CD4-positive, alpha-beta memory T cell (primary cell): ENCODE measurements around the gene MYL2. TPM values are rescaled to one million over a fixed set of nuclear protein-coding genes. Genes with fewer than 3 reads are reported as not detected.

Source experiments
- CTCF ChIA-PET: fragments of 350-600 bp; sonication (Branson Sonifier 250); formaldehyde crosslinking; loops from one replicate; lab custom pipeline; 2021; ENCODE audit warnings: inconsistent platforms; ENCODE audit not compliant: partially characterized antibody; lab: Charles Lee
- POLR2A ChIA-PET: fragments of 350-600 bp; sonication (Branson Sonifier 250); formaldehyde crosslinking; loops from one replicate; lab custom pipeline; 2021; ENCODE audit not compliant: partially characterized antibody; lab: Charles Lee
- DNase-seq, 5 donors: peaks; one replicate each; pipeline versions ENCODE4 v3.0.0 to v3.0.0-alpha.2; 2020 to 2022; ENCODE audit warnings: mixed read lengths in 1 of 5
- H3K27ac ChIP-seq: one replicate; pipeline ENCODE4 v1.7.0; 2013; ENCODE audit warnings: low read depth, low read length
- H3K27me3 ChIP-seq: 2 replicates; pipeline ENCODE4 v1.7.0; 2013; ENCODE audit warnings: mild to moderate bottlenecking, low read length, moderate library complexity; ENCODE audit not compliant: insufficient read depth
- H3K36me3 ChIP-seq: 2 replicates; pipeline ENCODE4 v1.7.0; 2013; ENCODE audit warnings: mild to moderate bottlenecking, low read length, moderate library complexity; ENCODE audit not compliant: insufficient read depth
- H3K4me1 ChIP-seq: 2 replicates; pipeline ENCODE4 v1.7.0; 2013; ENCODE audit warnings: mild to moderate bottlenecking, low read length, moderate library complexity; ENCODE audit not compliant: insufficient read depth
- H3K4me3 ChIP-seq, 2 donors: one replicate each; pipeline ENCODE4 v1.7.0; 2013; ENCODE audit warnings: low read length in 2 of 2, mild to moderate bottlenecking in 1 of 2
- H3K9me3 ChIP-seq, 2 donors: one replicate each; pipeline ENCODE4 v1.7.0; 2013; ENCODE audit warnings: low read length in 2 of 2, control low read depth in 1 of 2; ENCODE audit not compliant: control insufficient read depth in 1 of 2
- H3K27ac Mint-ChIP-seq, 7 donors: one replicate each; pipeline ENCODE4 v1.8.0; 2020 to 2021; ENCODE audit warnings: mixed read lengths in 7 of 7, mild to moderate bottlenecking in 6 of 7, inconsistent platforms in 3 of 7, moderate library complexity in 3 of 7
- H3K27me3 Mint-ChIP-seq, 2 donors: one replicate each; pipeline ENCODE4 v1.8.0; 2020 to 2021; ENCODE audit warnings: mixed read lengths in 2 of 2
- H3K36me3 Mint-ChIP-seq, 2 donors: one replicate each; pipeline ENCODE4 v1.8.0; 2020 to 2021; ENCODE audit warnings: mixed read lengths in 2 of 2, inconsistent platforms in 1 of 2, mild to moderate bottlenecking in 1 of 2
- H3K4me1 Mint-ChIP-seq, 4 donors: one replicate each; pipeline ENCODE4 v1.8.0; 2020 to 2021; ENCODE audit warnings: mixed read lengths in 4 of 4, mild to moderate bottlenecking in 1 of 4
- H3K4me3 Mint-ChIP-seq, 8 donors: one replicate each; pipeline ENCODE4 v1.8.0; 2020 to 2021; ENCODE audit warnings: mixed read lengths in 8 of 8, mild to moderate bottlenecking in 7 of 8, moderate library complexity in 6 of 8, inconsistent platforms in 3 of 8
- H3K9me3 Mint-ChIP-seq, 8 donors: one replicate each; pipeline ENCODE4 v1.8.0; 2020 to 2021; ENCODE audit warnings: mixed read lengths in 8 of 8, mild to moderate bottlenecking in 5 of 8, inconsistent platforms in 3 of 8, moderate library complexity in 1 of 8
- intact Hi-C: fragments of 100-400 bp; cut with micrococcal nuclease; formaldehyde crosslinking; loops from one replicate; pipeline ENCODE4 v1.15.1; 2023
- polyA plus RNA-seq, 2 donors: library from polyadenylated mRNA; unstranded; fragments of 300-500 nt; fragmentation: Illumina TruSeq; gene quantifications; one replicate each; pipeline ENCODE4 v1.2.3, GENCODE V29; 2021
- total RNA-seq, 2 experiments: library from RNA; stranded (reverse); gene quantifications; one replicate each; pipeline ENCODE4 v1.2.3, GENCODE V29; 2021

MYL2 gene
- total and polyA plus RNA-seq, 4 experiments from 2014 or later = not detected

DNA sequence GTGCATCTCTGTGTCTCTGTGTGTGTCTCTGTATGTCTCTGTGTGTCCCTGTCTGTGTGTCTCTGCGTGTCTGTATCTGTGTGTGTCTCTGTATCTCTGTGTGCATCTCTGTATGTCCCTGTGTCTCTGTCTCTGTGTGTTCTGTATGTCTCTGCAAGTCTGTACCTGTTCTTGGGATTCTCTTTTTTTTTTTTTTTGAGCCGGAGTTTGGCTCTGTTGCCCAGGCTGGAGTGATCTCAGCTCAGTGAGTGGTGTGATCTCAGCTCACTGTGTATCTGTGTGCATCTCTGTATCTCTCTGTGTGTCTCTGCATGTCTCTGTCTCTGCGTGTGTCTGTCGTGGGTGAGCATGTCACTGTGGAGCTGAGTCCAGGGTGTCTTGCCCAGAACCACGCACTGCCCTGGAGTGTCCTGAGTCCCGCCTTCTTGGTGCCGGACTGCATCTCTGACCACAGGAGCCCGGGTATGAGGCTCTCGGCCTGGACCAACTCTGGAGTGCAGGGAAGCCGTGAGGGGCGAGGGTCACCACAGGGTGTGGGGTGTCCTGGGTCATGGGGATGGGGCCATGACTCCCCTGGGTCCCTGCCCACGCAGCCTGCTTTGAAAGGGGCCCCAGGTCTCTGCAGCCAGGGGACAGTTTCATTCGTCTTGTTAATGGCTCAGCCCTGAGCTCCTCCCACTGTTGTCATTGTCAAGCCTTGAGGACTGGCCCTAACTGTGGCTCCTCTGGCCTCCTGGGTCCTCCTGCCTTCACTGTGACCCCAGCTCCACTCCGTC lies 11.8 kb downstream of the MYL2 start:
- H3K27ac Mint-ChIP-seq = no peak overlapping the region
- Histone ChIP-seq H3K27me3 (no peaks in the 10 kb centered on the region), H3K4me1 (peaks cover 4% of the 10 kb centered on the region), H3K27ac (no peak overlapping the region), H3K36me3 (no peaks in the 10 kb centered on the region), H3K4me3 (no peak overlapping the region), H3K9me3 (no peaks in the 10 kb centered on the region)
- peaks cover 0 to 6% (median 3%) of the 10 kb centered on the region in 4 donors for H3K4me1 Mint-ChIP-seq
- no peaks in the 10 kb centered on the region for H3K36me3 Mint-ChIP-seq
- intact Hi-C loops = no loop called here
- no peaks in the 10 kb centered on the region for H3K9me3 Mint-ChIP-seq
- ChIA-PET POLR2A (interaction anchor here (0.6 kb wide), 1 partner anchor 520 kb away, joined by 3 read pairs; no protein-coding TSS in a partner anchor), CTCF (interaction anchor here (1.2 kb wide), 1 partner anchor 12 kb away, joined by 3 read pairs; no protein-coding TSS in a partner anchor)
- H3K27me3 Mint-ChIP-seq = peaks cover under 1 to 10% of the 10 kb centered on the region in 2 donors
- H3K4me3 Mint-ChIP-seq = no peak overlapping the region
- no peak for DNase-seq

DNA sequence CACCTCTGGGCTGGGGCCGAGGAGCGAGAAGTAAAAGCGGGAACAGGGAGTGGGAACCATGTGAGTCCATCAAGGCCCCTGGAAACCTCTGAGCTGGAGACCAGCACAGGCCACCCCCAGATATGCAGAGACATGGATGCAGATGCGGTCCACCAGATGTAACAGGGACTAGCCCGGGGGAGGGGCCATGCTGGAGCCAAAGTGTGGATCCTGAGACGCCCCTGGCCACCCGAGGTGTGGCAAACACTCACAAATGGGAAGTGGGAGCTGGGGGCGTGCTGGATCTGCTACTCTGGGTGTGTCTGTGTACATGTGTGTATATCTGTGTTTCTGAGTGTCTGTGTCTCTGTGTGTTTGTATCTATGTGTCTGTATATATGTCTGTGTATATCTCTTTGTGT lies 12.8 kb downstream of the MYL2 start:
- H3K4me3 ChIP-seq = no peak overlapping the region
- POLR2A ChIA-PET = no interaction called here
- no peak overlapping the region for H3K27ac ChIP-seq

DNA sequence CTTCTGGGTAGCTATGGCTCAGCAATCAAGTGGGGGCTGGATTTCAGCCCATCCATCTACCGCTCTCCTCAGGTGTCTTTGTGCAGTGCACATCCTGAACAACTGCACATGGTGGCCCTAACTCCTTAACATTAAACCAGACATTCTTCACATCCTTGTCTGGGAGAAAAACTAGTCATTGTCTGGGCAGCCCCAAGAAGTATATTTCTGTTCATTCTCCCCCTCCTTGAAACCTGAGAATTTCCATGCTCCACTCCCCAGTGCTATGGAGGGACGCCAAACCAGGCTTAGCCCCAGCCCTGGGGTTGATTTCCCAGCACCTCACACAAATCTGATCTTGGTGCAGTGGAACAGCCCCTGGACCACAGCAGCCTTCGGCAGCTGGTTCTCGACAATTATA lies 13.4 kb downstream of the MYL2 start:
- no peak overlapping the region for H3K27ac Mint-ChIP-seq
- no peak for DNase-seq
- Histone ChIP-seq H3K4me1 (peaks cover 4% of the 10 kb centered on the region), H3K4me3 (no peak overlapping the region), H3K27ac (no peak overlapping the region), H3K36me3 (no peaks in the 10 kb centered on the region), H3K27me3 (no peaks in the 10 kb centered on the region), H3K9me3 (no peaks in the 10 kb centered on the region)
- H3K27me3 Mint-ChIP-seq = peaks cover 2 to 12% of the 10 kb centered on the region in 2 donors
- H3K9me3 Mint-ChIP-seq = no peaks in the 10 kb centered on the region
- H3K4me3 Mint-ChIP-seq = no peak overlapping the region
- peaks cover 0 to 6% (median 3%) of the 10 kb centered on the region in 4 donors for H3K4me1 Mint-ChIP-seq
- H3K36me3 Mint-ChIP-seq = no peaks in the 10 kb centered on the region
- ChIA-PET CTCF (interaction anchor here (1.0 kb wide), 1 partner anchor 8 kb away, joined by 4 read pairs; no protein-coding TSS in a partner anchor), POLR2A (no interaction called here)
- intact Hi-C loops = no loop called here

More for the DNA sequence above, 12.8 kb downstream of the MYL2 start:
- no peak overlapping the region for H3K4me3 Mint-ChIP-seq
- CTCF ChIA-PET = no interaction called here
- no peak overlapping the region for H3K27ac Mint-ChIP-seq
- no peaks in the 10 kb centered on the region for H3K9me3 Mint-ChIP-seq
- DNase-seq = no peak
- peaks cover 0 to 6% (median 3%) of the 10 kb centered on the region in 4 donors for H3K4me1 Mint-ChIP-seq
- H3K27me3 Mint-ChIP-seq = peaks cover 2 to 10% of the 10 kb centered on the region in 2 donors
- H3K27me3 ChIP-seq = no peaks in the 10 kb centered on the region
- no peaks in the 10 kb centered on the region for H3K9me3 ChIP-seq
- H3K36me3 Mint-ChIP-seq = no peaks in the 10 kb centered on the region
- peaks cover 4% of the 10 kb centered on the region for H3K4me1 ChIP-seq
- H3K36me3 ChIP-seq = no peaks in the 10 kb centered on the region
- intact Hi-C loops = no loop called here

DNA sequence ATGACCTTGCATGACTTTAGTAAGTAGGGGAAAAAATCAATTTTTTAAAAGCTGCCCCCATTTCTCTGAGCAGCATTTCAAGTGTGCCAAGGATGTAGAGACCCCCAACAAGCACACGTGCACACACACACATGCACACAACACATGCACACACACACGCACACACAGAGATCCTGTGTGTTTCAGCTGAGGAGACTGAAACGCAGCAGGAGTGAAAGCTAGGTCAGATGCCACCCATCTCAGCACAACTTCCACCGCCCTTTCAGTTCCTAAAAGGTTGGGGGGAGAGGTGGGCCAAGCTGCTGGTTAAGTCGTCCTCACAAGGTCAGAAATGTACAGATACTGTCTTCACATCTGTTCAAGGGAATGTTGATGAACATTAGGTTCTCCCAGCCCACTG lies 13.9 kb downstream of the MYL2 start:
- CTCF ChIA-PET = interaction anchor here (1.0 kb wide), 1 partner anchor 9 kb away, joined by 4 read pairs; no protein-coding TSS in a partner anchor
- no peak overlapping the region for H3K27ac ChIP-seq

DNA sequence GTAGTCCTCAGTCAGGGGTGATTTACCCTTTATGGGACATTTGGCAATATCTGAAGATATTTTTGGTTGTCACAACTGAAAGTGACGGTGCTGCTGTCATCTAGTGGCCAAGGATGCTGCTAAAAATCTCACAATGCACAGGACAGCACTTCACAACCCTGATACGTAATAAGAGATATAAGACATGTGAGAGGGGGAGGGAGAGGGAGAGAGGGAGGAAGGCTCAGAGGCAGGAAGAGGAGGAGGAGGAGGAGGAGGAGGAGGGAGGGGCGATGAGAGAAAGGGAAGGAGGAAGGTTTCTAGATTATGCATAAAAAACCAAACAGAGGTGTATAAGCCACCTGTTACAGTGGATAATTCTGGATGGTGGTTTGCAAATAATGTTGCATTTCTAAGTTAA lies 14.3 kb downstream of the MYL2 start:
- Mint-ChIP-seq H3K4me1 (peaks cover 0 to 6% (median 3%) of the 10 kb centered on the region in 4 donors), H3K27me3 (peaks cover 2 to 10% of the 10 kb centered on the region in 2 donors), H3K36me3 (no peaks in the 10 kb centered on the region), H3K4me3 (peak overlapping the region in 1 of 8 donors; percentile 29), H3K27ac (no peak overlapping the region), H3K9me3 (no peaks in the 10 kb centered on the region)
- H3K4me1 ChIP-seq = peaks cover 4% of the 10 kb centered on the region
- no peak overlapping the region for H3K27ac ChIP-seq
- H3K36me3 ChIP-seq = no peaks in the 10 kb centered on the region
- H3K9me3 ChIP-seq = no peaks in the 10 kb centered on the region
- intact Hi-C loops = no loop called here
- CTCF ChIA-PET = interaction anchor here (1.0 kb wide), 1 partner anchor 13 kb away, joined by 4 read pairs; no protein-coding TSS in a partner anchor
- POLR2A ChIA-PET = no interaction called here
- H3K27me3 ChIP-seq = no peaks in the 10 kb centered on the region
- no peak overlapping the region for H3K4me3 ChIP-seq
- DNase-seq = no peak

More for the DNA sequence above, 13.9 kb downstream of the MYL2 start:
- Histone ChIP-seq H3K4me3 (no peak overlapping the region), H3K36me3 (no peaks in the 10 kb centered on the region), H3K27me3 (no peaks in the 10 kb centered on the region), H3K4me1 (peaks cover 4% of the 10 kb centered on the region), H3K9me3 (no peaks in the 10 kb centered on the region)
- no peaks in the 10 kb centered on the region for H3K9me3 Mint-ChIP-seq
- H3K27ac Mint-ChIP-seq = no peak overlapping the region
- H3K27me3 Mint-ChIP-seq = peaks cover 2 to 12% of the 10 kb centered on the region in 2 donors
- DNase-seq = no peak
- intact Hi-C loops = no loop called here
- H3K36me3 Mint-ChIP-seq = no peaks in the 10 kb centered on the region
- peaks cover 0 to 6% (median 3%) of the 10 kb centered on the region in 4 donors for H3K4me1 Mint-ChIP-seq
- H3K4me3 Mint-ChIP-seq = no peak overlapping the region
- POLR2A ChIA-PET = no interaction called here

DNA sequence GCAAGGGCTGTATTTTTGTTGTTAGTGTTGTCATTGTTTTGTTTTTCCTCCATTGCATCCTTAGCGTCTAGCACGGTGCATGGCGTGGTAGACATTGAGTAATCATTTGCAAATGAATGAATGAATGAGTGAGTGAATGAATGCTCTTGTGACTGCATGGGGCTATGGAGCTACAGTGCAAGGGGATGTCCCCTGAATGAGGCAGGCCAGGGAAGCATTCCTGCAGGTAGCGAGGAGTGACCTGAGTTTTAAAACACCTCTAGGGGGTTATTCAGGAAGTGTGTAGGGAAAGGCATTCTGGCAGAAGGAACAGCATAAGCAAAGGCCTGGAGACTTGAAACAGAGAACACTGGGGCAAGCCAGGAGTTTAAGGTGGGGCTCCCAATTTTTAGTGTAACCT lies 16.9 kb downstream of the MYL2 start:
- H3K9me3 Mint-ChIP-seq = no peaks in the 10 kb centered on the region
- H3K27ac Mint-ChIP-seq = no peak overlapping the region
- no peaks in the 10 kb centered on the region for H3K36me3 Mint-ChIP-seq
- Histone ChIP-seq H3K9me3 (no peaks in the 10 kb centered on the region), H3K27ac (no peak overlapping the region), H3K4me1 (peaks cover 4% of the 10 kb centered on the region), H3K36me3 (no peaks in the 10 kb centered on the region), H3K27me3 (no peaks in the 10 kb centered on the region), H3K4me3 (no peak overlapping the region)
- peaks cover 0 to 6% (median 3%) of the 10 kb centered on the region in 4 donors for H3K4me1 Mint-ChIP-seq
- DNase-seq = no peak
- POLR2A ChIA-PET = no interaction called here
- H3K27me3 Mint-ChIP-seq = peaks cover 2 to 8% of the 10 kb centered on the region in 2 donors
- H3K4me3 Mint-ChIP-seq = no peak overlapping the region
- intact Hi-C loops = no loop called here
- CTCF ChIA-PET = interaction anchor here (3.0 kb wide), 1 partner anchor 10 kb away, joined by 9 read pairs; no protein-coding TSS in a partner anchor

DNA sequence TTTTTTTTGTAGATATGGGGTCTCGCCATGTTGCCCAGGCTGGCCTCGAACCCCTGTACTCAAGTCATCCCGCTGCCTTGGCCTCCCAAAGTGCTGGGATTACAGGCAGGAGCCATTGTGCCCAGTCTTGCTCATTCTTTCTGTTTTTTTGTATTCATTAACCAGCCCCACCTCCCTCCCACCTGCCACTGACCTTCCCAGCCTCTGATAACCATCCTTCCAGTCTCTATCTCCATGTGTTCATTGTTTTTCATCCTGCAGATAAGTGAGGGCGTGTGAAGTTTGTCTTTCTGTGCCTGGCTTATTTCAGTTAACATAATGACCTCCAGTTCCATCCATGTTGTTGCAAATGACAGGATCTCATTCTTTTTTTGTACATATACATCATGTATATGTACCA lies 19.0 kb downstream of the MYL2 start:
- H3K9me3 ChIP-seq = no peaks in the 10 kb centered on the region
- peaks cover 2 to 8% of the 10 kb centered on the region in 2 donors for H3K27me3 Mint-ChIP-seq
- H3K27ac Mint-ChIP-seq = no peak overlapping the region
- H3K27me3 ChIP-seq = no peaks in the 10 kb centered on the region
- no peaks in the 10 kb centered on the region for H3K9me3 Mint-ChIP-seq
- H3K4me3 Mint-ChIP-seq = no peak overlapping the region
- H3K27ac ChIP-seq = no peak overlapping the region
- intact Hi-C loops = no loop called here
- H3K36me3 Mint-ChIP-seq = no peaks in the 10 kb centered on the region
- ChIA-PET POLR2A (no interaction called here), CTCF (no interaction called here)
- no peak for DNase-seq
- peaks cover 4% of the 10 kb centered on the region for H3K4me1 ChIP-seq
- peaks cover 0 to 5% (median 2%) of the 10 kb centered on the region in 4 donors for H3K4me1 Mint-ChIP-seq
- no peak overlapping the region for H3K4me3 ChIP-seq
- no peaks in the 10 kb centered on the region for H3K36me3 ChIP-seq
